ENCODE results near the gene GSN.

Gene GSN

DNA sequence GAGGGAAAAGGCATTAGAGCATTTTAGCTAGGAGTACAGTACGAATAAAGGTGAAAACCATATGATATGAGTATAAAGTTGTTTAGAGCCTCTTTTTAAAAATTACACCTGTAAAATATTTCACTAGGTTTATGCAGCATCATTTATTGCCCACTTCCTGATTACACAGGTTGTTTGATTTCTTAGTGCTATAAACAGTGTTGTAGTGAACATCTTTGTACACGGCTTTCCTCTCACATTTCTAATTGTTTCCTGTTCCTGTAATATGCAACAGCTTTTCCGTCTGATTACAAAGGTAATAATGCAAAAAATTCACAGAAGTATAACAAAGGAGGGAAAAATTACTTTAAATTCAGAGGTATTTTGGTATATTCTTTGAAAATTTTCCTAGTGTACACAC lies 89.0 kb downstream of the GSN start:
- no peak for FAIRE-seq

DNA sequence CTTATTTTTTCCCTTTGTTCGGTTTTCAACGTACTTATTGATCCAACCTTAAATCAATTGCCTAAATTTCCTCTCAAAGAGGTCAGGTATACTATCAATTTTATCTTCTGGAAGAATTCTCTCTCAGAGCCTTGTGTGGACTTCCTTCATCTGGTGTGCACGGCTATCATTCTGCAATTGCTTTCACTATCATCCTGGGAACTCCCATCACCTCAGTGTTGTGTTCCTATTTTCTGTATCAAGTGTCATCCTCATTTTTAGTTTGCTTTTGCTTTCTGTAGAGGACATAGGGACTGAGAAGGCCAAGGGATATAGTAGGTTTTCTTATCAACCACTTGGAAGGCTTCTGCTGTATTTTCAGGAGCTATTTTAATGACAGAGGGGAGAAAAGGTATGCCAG lies 90.8 kb downstream of the GSN start:
- no peak for FAIRE-seq

DNA sequence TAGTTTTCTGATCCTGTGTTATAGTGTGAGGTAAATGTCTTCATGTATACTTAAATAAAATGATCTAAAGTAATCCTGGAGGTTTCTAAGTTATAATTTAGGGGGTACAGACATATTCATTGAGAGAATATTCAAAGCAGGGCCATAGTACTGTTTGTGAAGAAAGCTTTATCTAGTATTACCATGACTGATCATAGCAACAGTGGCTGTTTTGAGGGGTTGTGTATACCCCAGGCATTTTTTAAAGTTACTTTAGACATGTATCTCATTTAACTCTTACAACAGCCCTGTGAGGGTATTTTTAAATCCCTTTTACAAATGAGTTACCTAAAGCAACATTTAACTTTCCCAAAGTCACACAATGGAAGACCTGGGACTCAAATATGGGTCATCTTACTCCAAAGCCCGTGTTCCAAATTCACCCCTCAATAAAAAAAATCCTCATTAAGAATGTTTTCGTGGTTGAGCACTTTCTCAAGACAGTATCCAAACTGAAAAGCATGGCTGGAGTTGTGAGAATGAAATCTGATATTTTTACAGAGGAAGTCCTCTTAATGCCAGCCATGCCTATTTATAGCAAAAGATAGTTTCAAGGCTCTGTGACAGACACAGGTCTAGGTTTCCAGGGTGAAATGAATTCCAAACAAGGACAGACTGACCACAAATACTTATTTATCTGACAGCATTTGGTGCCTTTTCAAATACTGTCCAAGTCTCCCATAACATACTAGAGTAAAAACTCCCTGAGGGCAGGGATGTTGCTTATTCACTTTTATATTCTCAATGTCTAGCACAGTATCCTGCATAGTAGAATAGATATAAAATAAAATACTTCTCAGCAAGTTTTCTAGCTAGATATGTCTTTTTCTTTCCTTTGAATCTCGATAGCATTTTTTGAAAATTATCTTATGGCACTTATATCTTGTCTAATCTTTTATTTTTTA lies 91.7 kb downstream of the GSN start:
- FAIRE-seq: peak; percentile 51

DNA sequence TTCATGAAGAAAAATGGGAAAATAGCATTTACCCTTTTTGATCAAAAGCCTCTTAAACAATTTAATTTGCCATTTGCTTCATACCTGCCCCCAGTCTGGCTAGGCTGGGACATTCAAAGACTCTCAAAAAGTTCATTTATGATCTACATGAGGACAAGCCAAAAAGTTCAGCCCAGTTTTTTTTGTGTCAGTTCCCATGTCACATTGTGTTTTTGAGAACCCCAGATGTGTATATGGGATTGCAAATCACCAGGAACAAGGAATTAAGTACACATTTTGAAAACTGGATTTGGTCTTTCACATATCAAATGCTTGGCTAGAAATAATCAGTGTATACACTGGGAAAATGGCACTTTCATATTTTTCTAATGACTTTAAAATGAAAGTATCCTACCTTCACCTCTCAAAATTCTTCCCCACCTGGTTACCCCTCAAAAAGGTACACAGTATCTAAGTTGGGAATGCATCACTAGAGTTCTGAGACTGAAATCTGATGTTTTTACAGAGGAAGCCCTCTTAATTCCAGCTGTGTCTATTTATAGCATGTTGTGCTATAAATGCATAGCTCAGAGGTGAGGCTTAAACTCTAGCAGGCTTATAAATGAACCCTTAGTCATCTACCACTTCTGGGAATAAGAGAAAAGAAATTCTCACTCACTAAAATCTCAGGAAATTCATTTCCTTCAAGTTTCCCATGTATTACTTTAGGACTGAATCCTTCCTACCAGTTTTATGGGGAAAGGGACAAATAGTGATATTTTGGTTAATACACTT lies 92.8 kb downstream of the GSN start:
- no peak for FAIRE-seq

DNA sequence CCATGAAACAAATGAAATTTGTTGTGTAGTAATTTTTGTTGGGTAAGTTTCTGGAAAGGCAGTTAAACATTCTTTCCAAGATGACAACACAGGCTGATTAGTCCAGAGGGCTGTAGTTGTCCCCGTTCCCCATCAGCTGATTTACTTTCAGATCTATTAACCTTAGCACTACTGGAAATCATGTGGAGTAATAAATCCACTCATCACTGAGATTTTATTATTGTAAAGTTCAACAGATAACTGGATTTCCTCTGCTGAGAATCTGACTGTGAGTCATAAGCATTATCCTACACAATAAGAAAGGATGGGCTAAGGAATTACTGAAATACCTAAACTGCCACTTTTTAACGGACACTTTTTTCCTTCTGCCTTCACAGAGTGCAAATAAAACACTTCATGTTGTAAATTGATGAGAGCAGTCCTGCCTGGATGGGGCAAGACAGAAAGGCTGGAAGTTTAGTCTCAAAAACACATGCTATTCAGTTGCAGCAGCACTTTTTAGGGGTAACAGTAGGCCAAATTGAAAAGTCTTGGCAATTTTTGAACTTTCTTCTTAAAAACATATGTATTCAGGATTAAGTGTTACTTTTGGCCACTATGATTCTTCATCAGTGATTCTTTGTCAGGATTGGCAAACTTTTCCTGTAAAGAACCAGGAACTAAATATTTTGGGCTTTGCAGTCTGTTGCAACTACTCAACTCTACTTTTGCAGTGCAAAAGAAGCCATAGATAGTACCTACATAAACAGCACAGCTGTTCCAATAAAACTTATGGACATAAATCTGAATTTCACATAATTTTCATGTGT lies 95.1 kb downstream of the GSN start:
- no peak for FAIRE-seq

DNA sequence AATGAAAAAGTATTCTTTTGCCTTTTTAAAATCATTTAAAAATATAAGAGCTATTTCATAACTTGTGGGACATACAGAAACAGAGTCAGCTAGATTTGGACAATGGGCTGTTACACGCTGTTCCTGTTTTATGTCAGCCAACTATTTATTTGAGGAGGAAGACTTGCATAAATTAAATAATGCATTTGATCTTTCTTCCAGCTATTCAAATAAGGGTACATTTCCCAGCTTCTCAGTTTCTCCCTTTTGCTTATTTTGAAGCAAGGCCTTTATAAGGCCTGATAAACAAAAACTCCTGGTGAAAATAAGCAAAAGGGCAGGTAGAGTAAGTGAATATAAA lies 95.6 kb downstream of the GSN start:
- no peak for FAIRE-seq

DNA sequence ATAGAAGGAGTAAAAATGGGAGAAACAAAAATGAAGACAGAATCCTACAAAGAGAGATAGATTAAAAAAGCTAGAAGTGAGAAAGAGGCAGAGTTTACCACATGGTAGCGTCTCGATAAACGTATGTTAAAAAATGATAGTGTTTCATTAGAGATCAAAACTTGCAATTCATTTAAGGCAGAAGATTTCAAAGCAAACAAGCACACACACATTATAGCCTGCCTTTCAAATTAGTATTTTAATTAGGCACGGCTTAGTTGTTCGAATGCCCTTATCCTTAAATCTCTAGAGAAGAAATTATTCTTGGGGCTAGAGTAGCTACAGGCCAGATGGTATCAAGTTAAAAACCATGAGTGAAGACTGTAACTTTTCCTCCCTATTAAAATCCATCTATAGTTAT lies 96.1 kb downstream of the GSN start:
- FAIRE-seq: no peak

DNA sequence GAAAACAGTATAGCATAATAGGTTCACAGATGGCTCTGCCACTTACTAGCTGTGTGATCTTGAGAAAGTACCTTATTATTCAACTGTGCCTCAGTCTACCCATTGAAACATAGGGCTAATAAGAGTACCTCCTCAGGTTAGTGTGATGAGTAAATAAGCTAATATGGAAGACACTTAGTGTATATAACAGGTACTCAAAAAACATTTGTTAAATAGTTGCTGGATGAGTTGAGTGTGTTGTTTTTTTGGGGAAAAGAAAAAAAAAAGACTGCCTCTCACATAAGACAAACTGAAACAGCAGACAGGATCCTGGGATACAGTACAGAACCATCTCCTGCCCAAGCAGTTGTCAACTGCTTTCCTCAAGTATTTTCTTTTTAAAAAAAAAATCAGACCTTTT lies 96.9 kb downstream of the GSN start:
- FAIRE-seq: no peak

DNA sequence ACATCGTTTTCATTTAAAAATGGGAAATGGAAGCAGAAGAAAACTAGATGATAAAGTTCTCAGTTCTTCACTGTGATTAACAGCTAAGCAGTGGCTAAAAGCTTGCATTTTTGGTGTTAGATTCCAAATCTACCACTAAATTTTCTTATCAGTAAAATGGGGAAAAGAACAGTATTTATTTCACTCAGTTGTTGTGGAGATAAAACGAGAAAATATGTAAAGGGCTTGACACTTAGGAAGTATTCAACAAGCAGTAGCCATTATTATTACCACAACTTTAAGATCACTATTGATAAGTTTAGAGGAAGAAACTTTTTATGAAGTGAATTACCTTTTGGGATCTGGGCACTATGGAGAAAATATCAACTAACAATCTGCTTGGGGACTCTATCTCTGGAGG lies 97.6 kb downstream of the GSN start:
- FAIRE-seq: no peak

DNA sequence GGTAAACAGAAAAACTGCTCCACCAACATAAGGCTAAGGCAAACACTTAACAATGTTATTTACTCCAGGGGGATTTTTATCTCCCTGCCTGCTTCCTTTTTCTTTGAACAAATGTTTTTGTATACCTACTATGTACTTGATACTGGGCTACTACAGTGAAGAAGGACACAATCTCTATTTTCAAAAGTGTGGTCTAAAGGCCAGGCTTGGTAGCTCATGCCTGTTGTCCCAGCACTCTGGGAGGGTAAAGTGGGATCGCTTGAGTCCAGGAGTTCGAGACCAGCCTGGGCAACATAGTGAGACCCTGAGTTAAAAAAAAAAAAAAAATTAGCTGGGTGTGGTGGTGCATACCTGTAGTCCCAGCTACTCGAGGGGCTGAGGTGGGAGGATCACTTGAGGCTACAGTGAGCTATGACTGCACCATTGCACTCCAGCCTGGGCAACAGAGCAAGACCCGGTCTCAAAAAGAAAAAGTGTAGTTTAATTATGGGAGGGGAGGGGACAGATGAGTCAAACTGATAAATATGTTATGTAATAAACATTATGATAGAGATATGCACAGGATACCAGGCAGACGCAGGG lies 98.7 kb downstream of the GSN start:
- no peak for FAIRE-seq

DNA sequence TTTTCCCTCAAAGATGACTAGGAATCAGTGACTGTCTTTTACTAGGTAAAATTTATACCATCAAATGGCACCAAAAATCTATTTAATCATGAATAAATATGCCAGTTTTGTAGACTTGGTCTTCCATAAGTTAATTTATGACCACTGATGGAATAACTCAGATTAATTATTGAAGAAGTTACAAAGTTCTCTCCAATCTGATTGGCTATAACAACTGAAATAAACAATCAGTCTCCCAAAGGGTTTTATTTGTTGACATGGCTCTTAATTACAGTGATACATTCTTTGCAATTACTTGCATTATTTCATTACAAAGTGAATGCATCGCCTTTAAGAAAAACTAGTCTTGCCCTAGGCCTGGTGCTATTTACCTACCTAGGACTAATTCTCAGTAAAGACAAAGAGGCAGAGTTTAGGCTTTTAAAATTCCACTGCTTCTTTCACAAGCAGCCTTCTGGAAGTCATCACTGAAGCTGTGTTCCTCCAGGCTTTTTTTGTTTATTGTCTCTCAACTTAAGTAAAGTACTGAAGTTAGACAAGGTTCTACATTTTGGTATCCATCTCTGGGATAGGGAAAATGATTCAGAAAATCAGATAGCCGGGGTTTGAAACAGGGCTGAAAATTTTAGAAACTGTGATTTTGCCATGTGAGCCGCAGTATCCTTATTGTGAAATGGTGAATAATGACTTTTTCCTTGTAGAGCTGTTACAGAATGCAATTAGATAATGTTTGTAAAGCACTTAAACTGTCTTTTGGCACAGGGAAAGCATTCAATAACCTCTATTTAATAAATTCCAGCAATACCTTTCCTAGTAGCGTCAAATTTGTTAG lies 99.6 kb downstream of the GSN start:
- FAIRE-seq: no peak

DNA sequence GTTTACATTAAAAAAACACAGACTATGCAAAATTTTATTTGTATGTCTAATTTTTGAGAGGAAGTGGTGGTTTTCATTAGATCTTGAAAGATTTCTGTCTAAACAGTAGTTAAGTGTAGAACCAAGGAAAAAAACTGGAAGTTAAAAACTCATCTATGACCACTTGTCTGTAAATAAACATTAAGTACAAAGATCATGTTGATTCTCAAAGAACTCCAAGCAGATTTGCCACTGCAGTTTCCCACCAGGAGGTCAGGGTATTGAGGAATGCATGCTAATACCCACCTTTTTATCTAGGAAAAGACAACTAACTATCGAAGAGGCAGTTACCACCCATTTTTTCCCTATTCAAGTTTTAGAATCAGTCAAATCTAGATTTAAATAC lies 100.2 kb downstream of the GSN start:
- no peak for FAIRE-seq

DNA sequence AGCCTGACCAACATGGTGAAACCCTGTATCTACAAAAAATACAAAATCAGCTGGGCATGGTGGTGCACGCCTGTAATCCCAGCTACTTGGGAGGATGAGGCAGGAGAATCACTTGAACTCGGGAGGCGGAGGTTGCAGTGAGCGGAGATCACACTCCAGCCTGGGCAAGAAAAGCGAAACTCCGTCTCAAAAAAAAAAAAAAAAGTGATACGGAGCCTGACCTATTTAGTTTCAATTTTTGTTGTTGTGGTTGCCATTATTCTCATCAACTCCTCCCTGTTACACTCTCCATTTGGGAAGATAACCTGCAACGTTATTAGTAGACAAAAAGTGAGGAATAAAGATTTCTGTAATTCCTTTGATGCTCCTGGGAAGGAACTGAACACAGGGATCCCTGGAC lies 100.8 kb downstream of the GSN start:
- FAIRE-seq: no peak

DNA sequence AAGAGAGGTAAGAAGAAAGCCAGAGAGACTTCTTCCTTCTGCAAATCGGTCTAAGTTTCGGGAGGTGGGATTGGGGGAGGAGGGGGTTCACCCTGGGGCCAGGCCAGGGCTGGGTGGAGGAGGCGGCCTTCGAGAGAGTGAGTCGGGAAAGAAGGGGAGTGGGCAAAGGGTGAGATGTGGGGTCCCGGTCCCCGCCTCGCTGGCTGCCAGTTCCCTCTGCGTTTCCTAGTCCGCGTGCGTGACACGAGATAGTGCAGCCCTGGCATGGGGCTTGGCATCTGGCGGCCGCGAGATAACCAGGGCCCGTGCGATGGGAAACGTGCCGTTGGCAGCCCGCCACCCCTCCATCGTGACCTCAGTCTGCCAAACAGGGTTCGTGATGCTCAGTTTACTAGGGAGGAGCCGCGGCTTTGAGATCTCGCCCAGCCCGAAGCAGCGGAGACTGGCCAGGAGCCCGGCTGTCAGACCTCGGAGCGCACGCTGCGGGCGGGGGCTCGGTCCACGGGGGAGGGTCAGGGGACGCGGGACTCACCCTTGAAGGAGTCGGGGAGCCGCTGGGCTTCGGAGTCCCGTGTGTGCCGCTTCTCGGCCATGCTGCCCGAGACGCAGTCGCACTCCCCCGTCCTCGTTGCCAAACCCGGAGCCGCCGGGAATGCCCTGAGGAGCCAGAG lies 101.8 kb downstream of the GSN start, which contains the start of gene STOM:
Gene STOM (minus strand): TSS at position 656 of the 671 bp plus-strand sequence. CDS start 63 bp downstream, at position 593.
- no peak for FAIRE-seq

DNA sequence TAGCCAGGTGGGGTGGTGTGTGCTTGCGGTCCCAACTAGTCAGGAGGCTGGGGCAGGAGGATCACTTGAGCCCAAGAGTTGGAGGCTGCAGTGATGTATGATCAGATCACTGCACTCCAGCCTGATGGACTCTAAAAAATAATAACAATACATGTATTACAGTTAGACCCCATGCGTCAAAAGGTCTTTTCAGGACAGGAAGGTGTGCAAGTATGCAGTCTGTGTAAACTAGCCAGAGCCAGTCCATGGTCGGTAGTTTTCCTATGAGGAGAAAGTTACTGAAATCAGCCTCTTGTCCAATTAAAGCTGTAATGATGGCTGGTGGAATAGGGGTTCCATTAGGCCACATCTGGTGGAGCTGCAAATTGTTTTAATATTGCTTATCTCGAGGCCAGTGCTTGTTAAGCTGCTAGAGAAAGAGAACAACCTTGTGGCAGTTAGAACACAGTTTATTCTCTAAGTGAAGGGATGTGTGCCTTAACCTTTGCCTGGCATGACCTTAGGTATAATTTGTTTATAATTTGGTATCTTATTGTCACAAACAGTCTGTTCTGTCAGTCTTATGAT lies 103.6 kb downstream of the GSN start:
- no peak for FAIRE-seq

DNA sequence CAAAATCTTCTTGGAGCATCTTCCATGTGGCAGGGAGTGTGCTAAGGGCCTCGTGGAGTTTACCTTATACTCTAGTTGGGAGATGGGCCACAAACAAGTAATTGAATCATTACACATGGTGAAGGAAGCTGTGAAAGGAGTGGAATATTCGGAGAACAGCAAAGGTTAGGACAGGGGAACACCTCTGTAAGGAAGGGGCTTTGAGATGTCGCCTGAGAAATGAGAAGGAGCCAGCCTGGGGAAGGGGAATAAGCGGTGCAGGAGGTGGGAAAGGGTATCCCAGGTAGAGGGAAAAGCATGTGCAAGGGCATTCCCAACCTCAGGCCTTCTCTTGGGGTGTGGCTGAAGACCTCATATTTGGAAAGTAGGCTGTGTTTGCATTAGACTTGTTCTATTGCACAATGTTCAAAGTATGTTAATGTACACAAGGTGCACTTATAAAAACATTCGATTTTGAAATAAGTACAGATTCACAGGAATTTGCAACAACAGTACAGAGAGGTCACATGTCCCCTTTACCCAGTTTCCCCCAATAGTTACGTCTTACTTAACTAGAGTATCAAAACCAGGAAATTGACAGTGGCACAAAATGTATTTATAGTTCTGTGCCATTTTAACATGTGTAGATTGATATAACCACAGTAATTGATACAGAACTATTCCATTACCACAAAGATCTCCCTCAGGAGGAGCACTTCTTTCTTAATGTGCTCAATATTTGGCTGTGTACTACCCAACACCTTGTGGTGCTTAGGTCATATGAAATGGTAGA lies 104.5 kb downstream of the GSN start:
- no peak for FAIRE-seq

DNA sequence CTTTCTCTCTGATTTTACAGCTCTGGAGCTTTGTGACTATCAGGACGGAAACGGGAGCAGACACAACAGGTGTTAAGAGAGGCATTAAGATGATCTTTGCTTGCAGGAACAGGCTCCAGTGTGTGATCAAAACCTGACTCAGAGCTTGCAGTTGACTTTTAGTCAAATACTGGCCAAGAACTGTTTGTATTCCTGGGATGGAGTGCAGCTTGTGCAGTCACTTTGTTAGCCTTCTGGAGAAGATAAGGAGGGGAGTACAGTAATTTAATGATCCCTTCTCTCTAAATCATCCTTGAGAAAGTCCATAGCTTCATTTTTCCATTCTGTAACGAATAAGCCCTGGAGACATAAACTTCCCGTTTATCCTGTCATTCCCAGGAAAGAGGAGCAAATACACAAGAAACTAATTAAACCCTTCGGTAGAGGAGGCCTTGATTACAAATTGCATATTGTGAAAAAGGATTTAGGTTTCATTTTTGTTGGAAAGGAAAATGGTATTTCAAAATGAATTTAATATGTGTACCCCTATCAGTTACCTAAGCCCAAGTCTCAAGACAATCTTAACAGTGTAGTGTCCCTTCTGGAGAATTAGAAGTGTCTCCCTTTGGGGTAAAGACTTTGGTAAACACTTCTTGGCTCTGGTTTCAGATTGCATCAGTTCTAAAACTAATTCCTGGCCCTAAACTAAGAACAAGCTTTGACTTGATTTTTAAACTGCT lies 105.2 kb downstream of the GSN start:
- FAIRE-seq: no peak

DNA sequence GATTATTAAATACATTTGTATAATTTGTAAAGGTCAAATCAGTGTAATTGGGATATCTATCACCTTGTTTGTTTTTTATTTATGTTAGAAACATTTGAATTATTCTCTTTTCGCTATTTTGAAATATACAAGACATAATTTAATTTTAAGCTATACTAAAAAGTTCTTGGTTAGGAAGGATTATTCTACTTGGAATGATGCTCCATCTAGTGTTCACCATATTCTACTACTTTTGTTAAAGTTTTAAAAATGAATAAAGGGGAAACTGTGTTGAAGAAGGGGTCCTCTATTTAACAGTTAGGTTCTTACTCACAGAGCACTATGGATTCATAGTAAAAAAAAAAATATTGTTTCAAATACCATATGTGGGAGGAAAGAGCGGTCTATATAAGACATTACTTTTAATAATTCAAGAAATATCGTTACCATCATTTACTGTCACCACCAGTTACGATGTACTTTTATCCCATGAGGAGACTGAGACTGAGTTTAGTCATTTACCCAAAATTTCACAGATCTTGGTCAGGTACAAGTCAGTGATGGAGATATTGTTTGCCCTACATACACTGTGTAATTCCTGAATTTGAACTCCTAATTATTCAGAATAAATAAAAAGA lies 108.4 kb downstream of the GSN start:
- FAIRE-seq: peak; percentile 96

DNA sequence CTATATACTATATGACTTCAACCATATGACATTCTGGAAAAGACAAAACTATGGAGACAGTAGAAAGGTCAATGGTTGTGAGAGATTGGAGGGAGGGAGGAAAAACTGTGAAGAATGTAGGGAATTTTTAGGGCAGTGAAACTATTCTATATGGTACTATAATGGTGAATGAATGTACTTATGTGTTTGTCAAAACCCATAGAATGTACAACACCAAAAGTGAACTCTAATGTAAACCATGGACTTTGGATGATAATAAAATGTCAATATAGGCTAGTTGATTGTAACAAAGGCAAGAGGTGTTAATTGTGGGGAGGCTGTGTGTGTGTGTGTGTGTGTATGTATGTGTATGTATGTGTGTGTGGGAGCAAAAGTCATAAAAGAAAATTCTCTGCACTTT lies 112.9 kb downstream of the GSN start:
- FAIRE-seq: no peak
